Suprapubic skin (tissue), 4 donors: ENCODE results near the gene C14orf119.

Experiments used
- POLR2A ChIP-seq, 2 donors: fragments of 450-650 bp; IDR thresholded peaks; one replicate each; pipeline ENCODE4 v1.6.1; 2017; ENCODE audit warnings: antibody characterized with exemption in 2 of 2, mild to moderate bottlenecking in 2 of 2, moderate library complexity in 2 of 2
- POLR2AphosphoS5 ChIP-seq, 3 donors: sonication (generic); formaldehyde crosslinking; IDR thresholded peaks; one replicate each; pipeline ENCODE4 v1.6.1; 2017; ENCODE audit warnings: antibody characterized with exemption in 3 of 3
- TF ChIP-seq, protein P1 (sequence below), 2 donors: fragments of 200-600 bp in 1 of 2; fragments of 450-650 bp in 1 of 2; sonication (generic) in 1 of 2; IDR thresholded peaks; one replicate each; pipeline ENCODE4 v1.5.1; 2016 to 2019; ENCODE audit warnings: antibody characterized with exemption in 2 of 2, mild to moderate bottlenecking in 1 of 2, moderate library complexity in 1 of 2

DNA sequence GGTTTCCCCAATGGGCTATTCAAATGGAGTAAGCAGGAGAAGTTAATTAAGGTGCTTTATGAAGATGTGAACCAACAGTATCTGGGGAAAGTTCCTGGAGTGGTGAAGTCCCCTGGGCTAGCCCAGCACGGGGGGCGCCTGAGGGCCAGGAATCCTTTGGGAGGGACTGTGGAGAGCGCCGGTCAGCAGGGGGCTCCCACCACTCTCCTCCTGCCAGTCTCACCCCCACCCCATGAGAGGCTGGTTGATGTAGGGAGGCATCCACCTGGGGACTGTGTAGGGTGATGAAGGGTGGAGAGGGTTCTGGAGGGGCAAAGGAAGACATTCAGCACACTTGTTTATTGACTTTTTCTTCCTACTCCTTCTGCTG, 19.3 kb downstream of the C14orf119 start:
- TF ChIP-seq, protein P1, sequence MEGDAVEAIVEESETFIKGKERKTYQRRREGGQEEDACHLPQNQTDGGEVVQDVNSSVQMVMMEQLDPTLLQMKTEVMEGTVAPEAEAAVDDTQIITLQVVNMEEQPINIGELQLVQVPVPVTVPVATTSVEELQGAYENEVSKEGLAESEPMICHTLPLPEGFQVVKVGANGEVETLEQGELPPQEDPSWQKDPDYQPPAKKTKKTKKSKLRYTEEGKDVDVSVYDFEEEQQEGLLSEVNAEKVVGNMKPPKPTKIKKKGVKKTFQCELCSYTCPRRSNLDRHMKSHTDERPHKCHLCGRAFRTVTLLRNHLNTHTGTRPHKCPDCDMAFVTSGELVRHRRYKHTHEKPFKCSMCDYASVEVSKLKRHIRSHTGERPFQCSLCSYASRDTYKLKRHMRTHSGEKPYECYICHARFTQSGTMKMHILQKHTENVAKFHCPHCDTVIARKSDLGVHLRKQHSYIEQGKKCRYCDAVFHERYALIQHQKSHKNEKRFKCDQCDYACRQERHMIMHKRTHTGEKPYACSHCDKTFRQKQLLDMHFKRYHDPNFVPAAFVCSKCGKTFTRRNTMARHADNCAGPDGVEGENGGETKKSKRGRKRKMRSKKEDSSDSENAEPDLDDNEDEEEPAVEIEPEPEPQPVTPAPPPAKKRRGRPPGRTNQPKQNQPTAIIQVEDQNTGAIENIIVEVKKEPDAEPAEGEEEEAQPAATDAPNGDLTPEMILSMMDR (IDR thresholded peaks at IDR 0.05) = no peak
- no peak for TF ChIP-seq POLR2AphosphoS5 (IDR thresholded peaks at IDR 0.05)
- no peak for TF ChIP-seq POLR2A (IDR thresholded peaks at IDR 0.05)
